ENCODE measurements around the gene PAQR8. TPM values are rescaled to one million over a fixed set of nuclear protein-coding genes. Genes with fewer than 3 reads are reported as not detected.

The PAQR8 gene
- total RNA-seq, 4 donors from 2014 or later, result 8.6 to 21.1 (median 14.2) TPM

DNA sequence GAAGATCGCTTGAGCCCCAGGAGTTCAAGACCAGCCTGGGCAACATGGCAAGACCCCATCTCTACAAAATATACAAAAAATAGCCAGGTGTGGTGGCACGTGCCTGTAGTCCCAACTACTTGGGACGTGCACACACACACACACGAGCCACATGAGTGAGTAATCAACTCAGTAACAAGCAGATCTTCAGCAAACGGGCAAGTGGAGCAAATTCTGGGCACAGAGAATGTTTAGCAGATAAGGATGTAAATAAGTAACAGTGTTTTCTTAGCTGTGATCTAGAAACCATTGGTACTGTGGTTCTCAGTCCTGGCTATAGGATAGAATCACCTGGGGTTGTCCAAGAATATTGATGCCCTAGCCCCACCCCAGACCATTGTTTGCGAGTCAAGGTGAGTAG lies 6.1 kb downstream of the PAQR8 start:
- Histone ChIP-seq H3K36me3 (no peaks in the 10 kb centered on the region), H3K27me3 (no peaks in the 10 kb centered on the region), H3K27ac (no peak overlapping the region), H3K9me3 (no peaks in the 10 kb centered on the region), H3K4me1 (peaks cover 0 to 35% (median 0%) of the 10 kb centered on the region in 3 donors), H3K4me3 (no peak overlapping the region)
- WGBS, 2 donors (ENCODE audit: low coverage in 1 of 2), result 90 to 100% methylated on average over 2 to 4 of the region's 6 CpGs
- TF ChIP-seq POLR2AphosphoS5 (IDR thresholded peaks at IDR 0.05) (no peak), POLR2A (IDR thresholded peaks at IDR 0.05) (no peak), EP300 (IDR thresholded peaks at IDR 0.05) (no peak)
- TF ChIP-seq, protein P1, sequence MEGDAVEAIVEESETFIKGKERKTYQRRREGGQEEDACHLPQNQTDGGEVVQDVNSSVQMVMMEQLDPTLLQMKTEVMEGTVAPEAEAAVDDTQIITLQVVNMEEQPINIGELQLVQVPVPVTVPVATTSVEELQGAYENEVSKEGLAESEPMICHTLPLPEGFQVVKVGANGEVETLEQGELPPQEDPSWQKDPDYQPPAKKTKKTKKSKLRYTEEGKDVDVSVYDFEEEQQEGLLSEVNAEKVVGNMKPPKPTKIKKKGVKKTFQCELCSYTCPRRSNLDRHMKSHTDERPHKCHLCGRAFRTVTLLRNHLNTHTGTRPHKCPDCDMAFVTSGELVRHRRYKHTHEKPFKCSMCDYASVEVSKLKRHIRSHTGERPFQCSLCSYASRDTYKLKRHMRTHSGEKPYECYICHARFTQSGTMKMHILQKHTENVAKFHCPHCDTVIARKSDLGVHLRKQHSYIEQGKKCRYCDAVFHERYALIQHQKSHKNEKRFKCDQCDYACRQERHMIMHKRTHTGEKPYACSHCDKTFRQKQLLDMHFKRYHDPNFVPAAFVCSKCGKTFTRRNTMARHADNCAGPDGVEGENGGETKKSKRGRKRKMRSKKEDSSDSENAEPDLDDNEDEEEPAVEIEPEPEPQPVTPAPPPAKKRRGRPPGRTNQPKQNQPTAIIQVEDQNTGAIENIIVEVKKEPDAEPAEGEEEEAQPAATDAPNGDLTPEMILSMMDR (IDR thresholded peaks at IDR 0.05), result no peak
- no peak for ATAC-seq

DNA sequence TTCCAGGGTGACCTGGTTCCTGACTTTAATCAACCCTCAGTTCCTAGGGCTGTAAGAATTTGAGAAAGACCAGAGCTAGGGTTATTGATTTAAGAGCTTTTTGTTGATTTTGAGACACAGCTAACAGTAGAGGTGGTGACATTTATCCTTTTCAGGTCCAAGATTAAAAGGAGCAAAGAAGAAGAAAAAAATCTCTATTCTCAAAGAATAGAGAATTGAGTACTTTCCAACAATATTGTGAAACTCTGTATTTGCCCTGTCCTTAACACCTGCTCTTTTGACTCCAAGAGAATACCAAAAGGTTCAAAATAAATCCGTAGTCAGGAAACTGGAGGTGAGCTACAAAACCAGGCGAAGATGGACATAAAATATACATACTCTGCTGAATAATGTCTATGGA lies 7.3 kb downstream of the PAQR8 start:
- H3K27ac ChIP-seq, result no peak overlapping the region
- no peak for ATAC-seq
- no peaks in the 10 kb centered on the region for H3K9me3 ChIP-seq
- no peak overlapping the region for H3K4me3 ChIP-seq
- TF ChIP-seq, protein P1 (IDR thresholded peaks at IDR 0.05), result no peak
- TF ChIP-seq EP300 (IDR thresholded peaks at IDR 0.05) (no peak), POLR2A (IDR thresholded peaks at IDR 0.05) (no peak), POLR2AphosphoS5 (IDR thresholded peaks at IDR 0.05) (no peak)
- peaks cover 0 to 23% (median 0%) of the 10 kb centered on the region in 3 donors for H3K4me1 ChIP-seq
- no peaks in the 10 kb centered on the region for H3K27me3 ChIP-seq
- peaks cover 0 to 7% of the 10 kb centered on the region in 2 donors for H3K36me3 ChIP-seq
- WGBS, 2 donors (ENCODE audit: low coverage in 1 of 2), result 97 to 100% methylated on average over 2 of the region's 2 CpGs

GRCh38 chr6:52371656-52372191 lies 9.8 kb downstream of the PAQR8 start:
- WGBS, 2 donors (ENCODE audit: low coverage in 1 of 2), result 38 to 44% methylated on average over 2 of the region's 2 CpGs
- ATAC-seq, result no peak
- Histone ChIP-seq H3K27me3 (no peaks in the 10 kb centered on the region), H3K27ac (no peak overlapping the region), H3K9me3 (no peaks in the 10 kb centered on the region), H3K36me3 (peaks cover 0 to 7% of the 10 kb centered on the region in 2 donors), H3K4me1 (peaks cover 0 to 13% (median 0%) of the 10 kb centered on the region in 3 donors), H3K4me3 (no peak overlapping the region)
- TF ChIP-seq EP300 (IDR thresholded peaks at IDR 0.05), result no peak
- TF ChIP-seq POLR2AphosphoS5 (IDR thresholded peaks at IDR 0.05), result no peak
- no peak for TF ChIP-seq POLR2A (IDR thresholded peaks at IDR 0.05)
- TF ChIP-seq, protein P1 (IDR thresholded peaks at IDR 0.05), result no peak

- H3K27ac ChIP-seq, result no peak overlapping the region
These were observed 11.3 kb downstream of the PAQR8 start for GRCh38 chr6:52373151-52373690.

More at GRCh38 chr6:52373151-52373690, 11.3 kb downstream of the PAQR8 start:
- Histone ChIP-seq H3K27me3 (no peaks in the 10 kb centered on the region), H3K36me3 (peaks cover 0 to 7% of the 10 kb centered on the region in 2 donors), H3K4me3 (no peak overlapping the region), H3K9me3 (no peaks in the 10 kb centered on the region), H3K4me1 (peaks cover 0 to 18% (median 0%) of the 10 kb centered on the region in 3 donors)
- TF ChIP-seq EP300 (IDR thresholded peaks at IDR 0.05), result no peak
- TF ChIP-seq, protein P1 (IDR thresholded peaks at IDR 0.05), result no peak
- no peak for TF ChIP-seq POLR2AphosphoS5 (IDR thresholded peaks at IDR 0.05)
- no peak for TF ChIP-seq POLR2A (IDR thresholded peaks at IDR 0.05)
- ATAC-seq, result no peak
- WGBS, 2 donors (ENCODE audit: low coverage in 1 of 2), result 92 to 94% methylated on average over 3 to 4 of the region's 5 CpGs
